Measurements from ENCODE around the gene TMEM72.

Gene TMEM72

GRCh38 chr10:44932517-44933450 lies 21.6 kb downstream of the TMEM72 start:
- peak; percentile 67 to 86 (median 79) for DNase-seq (ENCODE audit: low read depth in 2 of 3, low spot score in 1 of 3)

GRCh38 chr10:44933451-44934321 lies 22.5 kb downstream of the TMEM72 start:
- DNase-seq (ENCODE audit: low read depth in 2 of 3, low spot score in 1 of 3): no peak

- DNase-seq (ENCODE audit: low read depth in 2 of 3, low spot score in 1 of 3): no peak
These were observed 23.5 kb downstream of the TMEM72 start for GRCh38 chr10:44934416-44935200.

- no peak for DNase-seq (ENCODE audit: low read depth in 2 of 3, low spot score in 1 of 3)
These were observed 24.2 kb downstream of the TMEM72 start for GRCh38 chr10:44935201-44935965.

GRCh38 chr10:44935966-44936295 lies 24.8 kb downstream of the TMEM72 start:
- DNase-seq (ENCODE audit: low read depth in 2 of 3, low spot score in 1 of 3): no peak

- DNase-seq (ENCODE audit: low read depth in 2 of 3, low spot score in 1 of 3): no peak
These were observed 25.3 kb downstream of the TMEM72 start for GRCh38 chr10:44936314-44936975.

GRCh38 chr10:44937196-44938005 lies 26.3 kb downstream of the TMEM72 start:
- no peak for DNase-seq (ENCODE audit: low read depth in 2 of 3, low spot score in 1 of 3)

GRCh38 chr10:44938956-44939355 lies 27.8 kb downstream of the TMEM72 start:
- DNase-seq (ENCODE audit: low read depth in 2 of 3, low spot score in 1 of 3): no peak

GRCh38 chr10:44939691-44940401 lies 28.7 kb downstream of the TMEM72 start:
- DNase-seq (ENCODE audit: low read depth in 2 of 3, low spot score in 1 of 3): no peak

GRCh38 chr10:44944354-44944753 lies 33.2 kb downstream of the TMEM72 start:
- DNase-seq (ENCODE audit: low read depth in 2 of 3, low spot score in 1 of 3): no peak

- DNase-seq (ENCODE audit: low read depth in 2 of 3, low spot score in 1 of 3): no peak
These were observed 35.1 kb downstream of the TMEM72 start for GRCh38 chr10:44946205-44946604.

- DNase-seq (ENCODE audit: low read depth in 2 of 3, low spot score in 1 of 3): no peak
These were observed 36.4 kb downstream of the TMEM72 start for GRCh38 chr10:44947371-44948152.

- no peak for DNase-seq (ENCODE audit: low read depth in 2 of 3, low spot score in 1 of 3)
These were observed 37.5 kb downstream of the TMEM72 start for GRCh38 chr10:44948642-44949041.

GRCh38 chr10:44949127-44949802 lies 38.1 kb downstream of the TMEM72 start:
- no peak for DNase-seq (ENCODE audit: low read depth in 2 of 3, low spot score in 1 of 3)

GRCh38 chr10:44949915-44950314 lies 38.8 kb downstream of the TMEM72 start:
- no peak for DNase-seq (ENCODE audit: low read depth in 2 of 3, low spot score in 1 of 3)

- DNase-seq (ENCODE audit: low read depth in 2 of 3, low spot score in 1 of 3): no peak
These were observed 39.4 kb downstream of the TMEM72 start for GRCh38 chr10:44950326-44951225.

All from stimulated activated CD4-positive, alpha-beta T cell treated with anti-CD3 and anti-CD28 coated beads, Interleukin-12 subunit alpha, Interleukin-12 subunit beta, amount 100 ng/mL, for 48 hours (primary cell).